Globus pallidus (tissue), 1 donor: ENCODE results near the gene PIAS2.
A peak's percentile ranks its signal among the peaks of the same experiment; 100 is the strongest.
"Not testable (repeated sequence)": the region's sequence is repeated elsewhere in the genome, so short reads cannot be mapped to it uniquely, and the experiment has no call there.

Experiments used
- DNase-seq: peaks from one replicate; pipeline ENCODE4 v3.0.0-alpha.2; 2015; ENCODE audit warnings: low spot score

Gene PIAS2

GRCh38 chr18:46917108-46917802, at the start of gene PIAS2, which contains the start of gene KATNAL2:
PIAS2 (minus strand) TSS chr18:46917507; CDS start chr18:46917345, 162 bp downstream.
KATNAL2 (plus strand) TSS chr18:46917602; CDS start chr18:46946873, 29,271 bp downstream.
- DNase-seq: peak; percentile 84

- not testable (repeated sequence) for DNase-seq
Observed at GRCh38 chr18:46966266-46966665, 49.0 kb upstream of the PIAS2 start.

- not testable (repeated sequence) for DNase-seq
Observed at GRCh38 chr18:46964579-46965293, 47.4 kb upstream of the PIAS2 start.

- not testable (repeated sequence) for DNase-seq
Observed at GRCh38 chr18:46963656-46964578, 46.6 kb upstream of the PIAS2 start.

GRCh38 chr18:46958209-46958608, 40.9 kb upstream of the PIAS2 start:
- DNase-seq: no peak

GRCh38 chr18:46953195-46953594, 35.9 kb upstream of the PIAS2 start:
- DNase-seq: no peak

GRCh38 chr18:46950064-46950656, 32.9 kb upstream of the PIAS2 start:
- DNase-seq: no peak

GRCh38 chr18:46946656-46947282, 29.5 kb upstream of the PIAS2 start:
- DNase-seq: peak; percentile 77

- DNase-seq: no peak
Observed at GRCh38 chr18:46942646-46943045, 25.3 kb upstream of the PIAS2 start.

- DNase-seq: no peak
Observed at GRCh38 chr18:46939998-46940571, 22.8 kb upstream of the PIAS2 start.

GRCh38 chr18:46939337-46939963, 22.1 kb upstream of the PIAS2 start:
- DNase-seq: no peak

GRCh38 chr18:46920653-46921052, 3.3 kb upstream of the PIAS2 start:
- DNase-seq: no peak

GRCh38 chr18:46920067-46920466, 2.8 kb upstream of the PIAS2 start:
- DNase-seq: no peak

- no peak for DNase-seq
Observed at GRCh38 chr18:46917803-46918600, 695 bp upstream of the PIAS2 start.

- DNase-seq: peak; percentile 54
Observed at GRCh38 chr18:46916551-46917107, 678 bp downstream of the PIAS2 start.

- DNase-seq: peak; percentile 4
Observed at GRCh38 chr18:46915800-46916550, 1.3 kb downstream of the PIAS2 start.

- no peak for DNase-seq
Observed at GRCh38 chr18:46910856-46911255, 6.5 kb downstream of the PIAS2 start.

- DNase-seq: no peak
Observed at GRCh38 chr18:46909497-46909896, 7.8 kb downstream of the PIAS2 start.

- DNase-seq: no peak
Observed at GRCh38 chr18:46903406-46903805, 13.9 kb downstream of the PIAS2 start.
